SK-N-SH (cell line): ENCODE results near the gene KCNT1.

Experiments
- ELF1 ChIP-seq: IDR thresholded peaks from 2 replicates; pipeline ENCODE4 v1.4.0; 2012
- EP300 ChIP-seq, 2 experiments: IDR thresholded peaks; 2 replicates each; pipeline versions ENCODE4 v1.4.0 to v1.6.1; 2012; ENCODE audit warnings: borderline replicate concordance in 1 of 2, low read depth in 1 of 2, low read length in 1 of 2
- RXRA ChIP-seq: IDR thresholded peaks from 2 replicates; pipeline ENCODE4 v1.4.0; 2012; ENCODE audit warnings: low read depth, mild to moderate bottlenecking, borderline replicate concordance
- TAF1 ChIP-seq: IDR thresholded peaks from 2 replicates; pipeline ENCODE4 v1.6.1; 2012; ENCODE audit warnings: low read depth, mild to moderate bottlenecking, low read length, moderate library complexity, borderline replicate concordance
- TCF12 ChIP-seq: IDR thresholded peaks from 2 replicates; pipeline ENCODE4 v1.4.0; 2012
- TF ChIP-seq, protein P1 (sequence below): fragments of 200-600 bp; sonication (generic); IDR thresholded peaks from 2 replicates; pipeline ENCODE4 v1.6.1; 2017; ENCODE audit warnings: antibody characterized with exemption, mild to moderate bottlenecking, moderate library complexity
- TF ChIP-seq, protein P2 (sequence below): IDR thresholded peaks from 2 replicates; pipeline ENCODE4 v1.6.1; 2012; ENCODE audit warnings: mild to moderate bottlenecking, low read depth, low read length, moderate library complexity

DNA sequence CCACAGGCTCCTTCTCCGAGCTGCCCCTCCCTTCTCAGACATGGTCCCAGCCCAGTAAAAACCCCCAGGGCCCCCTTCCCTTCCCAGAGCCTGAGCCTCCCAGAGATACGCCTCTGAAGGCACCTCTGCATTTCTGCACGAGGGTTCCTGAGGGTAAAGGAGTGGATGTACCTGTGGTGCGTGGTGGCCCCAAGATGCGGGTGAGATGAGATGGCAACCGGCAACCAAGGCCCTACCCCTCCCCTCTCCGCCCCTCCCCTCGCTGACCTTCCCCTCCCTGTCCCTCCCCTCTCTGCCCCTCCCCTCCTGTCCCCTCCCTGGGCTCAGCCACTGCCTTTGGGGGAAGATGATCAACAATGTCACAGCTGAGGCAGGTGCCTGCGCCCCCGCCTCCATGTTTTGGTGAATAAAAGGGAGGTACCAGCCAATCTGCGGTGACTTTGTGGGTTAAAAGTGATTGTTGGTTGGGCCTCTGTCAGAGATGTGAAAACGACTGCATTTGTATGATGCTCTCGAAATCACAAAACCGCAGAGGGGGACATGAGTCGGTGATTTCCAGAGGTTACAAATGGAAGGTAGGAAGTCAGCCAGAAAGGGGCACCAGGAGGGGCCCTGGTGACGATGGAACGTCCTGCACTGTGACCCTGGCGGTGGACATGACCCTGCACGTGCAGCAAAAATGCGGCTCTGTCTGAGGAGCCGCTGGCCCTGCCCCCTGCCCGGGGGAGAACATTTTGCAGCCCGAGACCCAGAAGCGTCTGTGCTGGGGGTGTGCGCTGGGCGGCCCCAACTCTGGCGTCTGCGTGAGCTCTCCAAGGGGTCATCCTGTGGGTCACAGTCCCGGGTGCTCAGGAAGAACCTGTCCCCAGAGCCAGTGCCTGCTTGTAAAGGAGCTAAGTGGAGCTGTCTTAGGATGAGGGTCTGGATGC, 35.2 kb upstream of the KCNT1 start:
- TF ChIP-seq TCF12 (no peak), TAF1 (no peak), EP300 (IDR thresholded peaks at IDR 0.05; ENCODE audit: borderline replicate concordance in 1 of 2, low read depth in 1 of 2, low read length in 1 of 2) (no peak), RXRA (no peak), ELF1 (no peak)
- TF ChIP-seq, protein P1, sequence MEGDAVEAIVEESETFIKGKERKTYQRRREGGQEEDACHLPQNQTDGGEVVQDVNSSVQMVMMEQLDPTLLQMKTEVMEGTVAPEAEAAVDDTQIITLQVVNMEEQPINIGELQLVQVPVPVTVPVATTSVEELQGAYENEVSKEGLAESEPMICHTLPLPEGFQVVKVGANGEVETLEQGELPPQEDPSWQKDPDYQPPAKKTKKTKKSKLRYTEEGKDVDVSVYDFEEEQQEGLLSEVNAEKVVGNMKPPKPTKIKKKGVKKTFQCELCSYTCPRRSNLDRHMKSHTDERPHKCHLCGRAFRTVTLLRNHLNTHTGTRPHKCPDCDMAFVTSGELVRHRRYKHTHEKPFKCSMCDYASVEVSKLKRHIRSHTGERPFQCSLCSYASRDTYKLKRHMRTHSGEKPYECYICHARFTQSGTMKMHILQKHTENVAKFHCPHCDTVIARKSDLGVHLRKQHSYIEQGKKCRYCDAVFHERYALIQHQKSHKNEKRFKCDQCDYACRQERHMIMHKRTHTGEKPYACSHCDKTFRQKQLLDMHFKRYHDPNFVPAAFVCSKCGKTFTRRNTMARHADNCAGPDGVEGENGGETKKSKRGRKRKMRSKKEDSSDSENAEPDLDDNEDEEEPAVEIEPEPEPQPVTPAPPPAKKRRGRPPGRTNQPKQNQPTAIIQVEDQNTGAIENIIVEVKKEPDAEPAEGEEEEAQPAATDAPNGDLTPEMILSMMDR: no peak
- TF ChIP-seq, protein P2, sequence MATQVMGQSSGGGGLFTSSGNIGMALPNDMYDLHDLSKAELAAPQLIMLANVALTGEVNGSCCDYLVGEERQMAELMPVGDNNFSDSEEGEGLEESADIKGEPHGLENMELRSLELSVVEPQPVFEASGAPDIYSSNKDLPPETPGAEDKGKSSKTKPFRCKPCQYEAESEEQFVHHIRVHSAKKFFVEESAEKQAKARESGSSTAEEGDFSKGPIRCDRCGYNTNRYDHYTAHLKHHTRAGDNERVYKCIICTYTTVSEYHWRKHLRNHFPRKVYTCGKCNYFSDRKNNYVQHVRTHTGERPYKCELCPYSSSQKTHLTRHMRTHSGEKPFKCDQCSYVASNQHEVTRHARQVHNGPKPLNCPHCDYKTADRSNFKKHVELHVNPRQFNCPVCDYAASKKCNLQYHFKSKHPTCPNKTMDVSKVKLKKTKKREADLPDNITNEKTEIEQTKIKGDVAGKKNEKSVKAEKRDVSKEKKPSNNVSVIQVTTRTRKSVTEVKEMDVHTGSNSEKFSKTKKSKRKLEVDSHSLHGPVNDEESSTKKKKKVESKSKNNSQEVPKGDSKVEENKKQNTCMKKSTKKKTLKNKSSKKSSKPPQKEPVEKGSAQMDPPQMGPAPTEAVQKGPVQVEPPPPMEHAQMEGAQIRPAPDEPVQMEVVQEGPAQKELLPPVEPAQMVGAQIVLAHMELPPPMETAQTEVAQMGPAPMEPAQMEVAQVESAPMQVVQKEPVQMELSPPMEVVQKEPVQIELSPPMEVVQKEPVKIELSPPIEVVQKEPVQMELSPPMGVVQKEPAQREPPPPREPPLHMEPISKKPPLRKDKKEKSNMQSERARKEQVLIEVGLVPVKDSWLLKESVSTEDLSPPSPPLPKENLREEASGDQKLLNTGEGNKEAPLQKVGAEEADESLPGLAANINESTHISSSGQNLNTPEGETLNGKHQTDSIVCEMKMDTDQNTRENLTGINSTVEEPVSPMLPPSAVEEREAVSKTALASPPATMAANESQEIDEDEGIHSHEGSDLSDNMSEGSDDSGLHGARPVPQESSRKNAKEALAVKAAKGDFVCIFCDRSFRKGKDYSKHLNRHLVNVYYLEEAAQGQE: no peak
